ENCODE measurements around the gene PIP5K1C.

The PIP5K1C gene

DNA sequence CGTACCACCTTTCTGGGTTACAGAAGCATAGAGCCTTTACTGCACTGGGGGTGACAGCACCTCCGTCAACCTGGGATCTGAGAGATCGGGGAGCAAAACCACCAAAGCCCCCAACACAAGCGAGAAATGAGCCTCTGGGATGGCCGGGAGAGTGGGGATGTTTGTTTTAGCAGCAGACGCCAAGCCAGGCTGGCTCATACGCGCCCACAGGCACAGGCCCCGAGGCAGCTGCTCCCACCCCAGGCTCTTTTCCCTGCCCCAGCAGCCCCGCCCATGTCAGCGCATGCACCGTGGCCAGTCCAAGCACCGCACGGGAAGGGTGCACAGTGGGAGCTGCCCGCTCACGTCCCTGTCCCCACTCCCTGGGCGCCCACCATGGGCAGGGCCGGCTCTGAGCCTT lies 8.5 kb downstream of the PIP5K1C start:
- no peak overlapping the region for H3K4me3 Mint-ChIP-seq
- H3K27me3 Mint-ChIP-seq, result no peaks in the 10 kb centered on the region
- no peak for ATAC-seq
- H3K27ac Mint-ChIP-seq, result no peak overlapping the region
- H3K9me3 Mint-ChIP-seq, result no peaks in the 10 kb centered on the region
- peaks cover 32% of the 10 kb centered on the region for H3K36me3 Mint-ChIP-seq
- peaks cover 42% of the 10 kb centered on the region for H3K4me1 Mint-ChIP-seq

DNA sequence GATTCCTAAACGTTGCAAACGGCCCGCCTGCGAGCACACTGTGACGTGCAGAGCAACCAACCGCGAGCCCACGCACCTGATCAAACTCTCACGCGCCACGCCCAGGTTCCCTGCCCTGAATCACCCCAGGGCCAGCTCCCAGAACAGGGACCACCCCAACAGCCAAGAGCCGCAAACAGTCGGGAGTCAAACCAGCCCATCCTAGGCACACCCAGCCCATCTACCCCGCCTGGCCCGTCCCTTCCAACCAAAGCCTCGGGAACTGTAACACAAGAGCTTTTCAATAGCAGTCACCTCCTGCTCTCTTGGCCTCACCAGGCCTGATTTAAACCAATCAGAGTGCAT lies 8.9 kb downstream of the PIP5K1C start:
- Mint-ChIP-seq H3K4me1 (peaks cover 38% of the 10 kb centered on the region), H3K27ac (no peak overlapping the region), H3K36me3 (peaks cover 32% of the 10 kb centered on the region), H3K4me3 (no peak overlapping the region), H3K27me3 (no peaks in the 10 kb centered on the region), H3K9me3 (no peaks in the 10 kb centered on the region)
- ATAC-seq, result no peak

DNA sequence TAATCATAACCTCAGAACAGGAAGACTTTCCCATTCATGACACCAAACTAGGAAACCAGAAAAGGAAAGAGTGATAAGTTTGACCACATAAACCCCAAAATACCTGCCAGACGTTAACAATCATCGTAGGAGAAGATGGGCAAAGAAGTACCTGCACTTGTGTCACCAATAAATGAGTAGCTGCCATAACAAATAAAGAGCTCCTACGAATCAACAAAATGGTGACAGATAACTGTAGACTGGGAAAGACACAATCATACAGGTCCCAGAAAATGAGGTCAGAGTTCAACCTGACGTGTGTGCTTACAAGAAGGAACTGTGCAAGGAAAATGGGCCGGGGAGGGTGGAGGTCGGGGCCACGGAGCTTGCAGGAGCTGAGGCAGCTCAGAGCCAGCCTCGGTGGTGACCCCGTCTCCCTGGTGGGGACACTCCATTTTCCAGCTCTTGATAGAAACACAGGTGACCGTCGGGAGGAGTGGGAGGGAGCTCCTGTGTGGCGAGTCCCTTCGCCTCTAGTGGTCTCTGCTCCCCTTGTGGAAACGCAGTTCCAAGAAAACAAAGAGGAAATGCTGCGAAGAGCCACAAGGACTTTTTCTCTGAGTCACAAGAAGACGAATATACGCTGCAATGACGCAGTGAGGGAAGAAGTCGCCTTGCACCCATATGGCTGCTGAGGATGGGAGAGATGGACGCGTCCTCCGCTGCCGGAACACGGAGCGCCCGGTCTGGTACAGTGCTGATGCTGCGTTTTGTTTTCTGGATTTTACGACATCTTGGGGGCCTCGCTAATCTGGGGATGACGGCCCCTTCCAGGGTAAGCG lies 9.5 kb downstream of the PIP5K1C start:
- Mint-ChIP-seq H3K36me3 (peaks cover 26% of the 10 kb centered on the region), H3K27me3 (no peaks in the 10 kb centered on the region), H3K4me1 (peaks cover 32% of the 10 kb centered on the region), H3K9me3 (no peaks in the 10 kb centered on the region), H3K27ac (no peak overlapping the region), H3K4me3 (no peak overlapping the region)
- no peak for ATAC-seq

DNA sequence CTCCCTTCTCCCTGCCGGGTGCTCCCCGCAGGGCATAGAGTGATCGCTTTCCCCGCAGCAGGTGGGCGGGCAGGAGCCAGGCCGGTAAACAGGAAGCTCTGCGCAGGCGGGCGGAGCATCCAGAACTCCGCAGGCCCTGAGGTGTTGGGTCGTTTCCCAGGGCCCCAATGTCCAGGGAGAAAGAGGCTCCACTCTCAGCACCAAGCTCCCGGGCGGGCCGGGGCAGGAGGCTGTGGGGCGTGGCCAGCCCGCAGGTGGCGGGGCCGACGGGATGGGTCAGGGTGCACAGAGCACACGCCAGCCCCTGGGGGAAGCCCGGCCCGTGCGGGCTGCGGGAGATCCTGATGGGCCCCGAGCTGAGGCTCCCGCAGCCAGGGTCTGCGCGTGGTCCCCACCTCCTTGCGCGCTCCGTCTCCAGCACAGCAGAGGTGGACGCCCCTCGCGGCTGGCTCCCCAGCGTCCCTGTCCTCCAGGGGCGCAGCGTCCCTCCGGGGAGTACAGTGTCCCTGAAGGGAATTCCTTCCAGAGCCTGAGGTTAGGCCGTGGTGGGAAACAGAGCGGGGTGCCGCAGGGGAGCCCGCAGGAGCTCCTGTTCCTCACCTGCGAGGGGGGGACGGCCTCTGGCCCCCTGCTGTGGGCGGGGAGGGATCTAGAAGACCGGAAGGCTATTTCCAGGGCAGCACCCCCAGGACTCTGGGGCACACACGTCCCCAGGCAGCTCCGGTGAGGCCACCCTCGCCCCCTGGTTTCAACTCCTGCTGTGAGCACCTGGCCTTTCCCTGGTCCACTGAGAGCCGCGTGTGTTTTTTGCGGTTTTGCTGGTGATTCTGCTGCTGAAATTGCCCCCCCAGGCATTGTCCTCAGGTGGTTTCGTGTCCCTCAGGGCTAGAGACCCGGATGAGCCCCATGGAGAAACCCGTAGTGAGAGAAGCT lies 12.2 kb downstream of the PIP5K1C start:
- H3K36me3 Mint-ChIP-seq, result peaks cover 26% of the 10 kb centered on the region
- peaks cover 45% of the 10 kb centered on the region for H3K4me1 Mint-ChIP-seq
- no peaks in the 10 kb centered on the region for H3K27me3 Mint-ChIP-seq
- no peaks in the 10 kb centered on the region for H3K9me3 Mint-ChIP-seq
- peak overlapping the region; percentile 69 for H3K27ac Mint-ChIP-seq
- peak overlapping the region; percentile 65 for H3K4me3 Mint-ChIP-seq
- ATAC-seq, result peak; percentile 68

DNA sequence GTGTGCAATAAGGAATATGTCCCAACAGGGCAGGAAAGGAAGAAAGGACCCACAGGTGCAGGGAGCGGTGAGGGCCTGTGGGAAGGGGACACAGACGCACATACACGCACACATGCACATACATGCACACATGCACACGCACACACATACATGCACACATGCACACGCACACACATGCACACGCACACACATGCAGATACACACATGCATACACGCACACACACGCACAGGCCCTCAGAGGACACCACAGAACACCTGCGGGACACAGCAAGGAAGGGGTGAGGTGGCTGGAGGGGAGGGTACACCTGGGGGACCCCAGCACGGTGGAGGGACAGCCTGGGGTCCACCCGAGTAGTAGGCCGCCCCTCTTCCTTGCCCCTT lies 12.9 kb downstream of the PIP5K1C start:
- no peaks in the 10 kb centered on the region for H3K9me3 Mint-ChIP-seq
- H3K27ac Mint-ChIP-seq, result peak overlapping the region; percentile 69
- no peak for ATAC-seq
- no peaks in the 10 kb centered on the region for H3K27me3 Mint-ChIP-seq
- H3K4me1 Mint-ChIP-seq, result peaks cover 42% of the 10 kb centered on the region
- peak overlapping the region; percentile 65 for H3K4me3 Mint-ChIP-seq
- H3K36me3 Mint-ChIP-seq, result peaks cover 21% of the 10 kb centered on the region

DNA sequence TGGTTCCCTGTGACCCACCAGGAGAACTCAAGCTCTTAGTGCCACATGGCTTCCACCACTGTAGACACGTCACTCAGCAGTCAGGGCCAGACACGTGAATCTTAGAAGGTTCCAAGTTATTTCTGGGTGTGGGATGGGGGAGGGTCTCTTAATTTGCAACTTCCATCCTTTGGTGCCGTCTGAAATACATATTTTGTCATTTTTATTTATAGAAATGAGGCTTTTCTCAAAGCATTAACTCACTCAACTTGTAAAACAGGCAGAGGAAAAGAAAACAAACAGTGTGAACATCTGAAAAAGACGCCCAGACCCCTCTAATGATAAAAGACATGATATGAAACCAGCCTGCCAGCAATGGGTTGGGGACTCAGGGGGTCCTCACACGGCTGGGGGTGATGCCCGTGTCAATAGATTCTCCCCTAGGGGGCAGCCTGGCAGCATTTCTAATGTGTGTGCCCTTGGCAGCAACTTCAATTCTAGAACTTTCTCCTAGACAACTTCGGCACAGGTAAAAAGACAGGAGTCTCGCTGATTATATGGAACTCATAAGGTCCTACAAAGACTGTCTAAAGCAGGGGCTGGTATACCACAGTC lies 15.4 kb downstream of the PIP5K1C start:
- ATAC-seq, result no peak
- Mint-ChIP-seq H3K27me3 (no peaks in the 10 kb centered on the region), H3K27ac (no peak overlapping the region), H3K36me3 (peaks cover 13% of the 10 kb centered on the region), H3K9me3 (no peaks in the 10 kb centered on the region), H3K4me1 (peaks cover 41% of the 10 kb centered on the region), H3K4me3 (no peak overlapping the region)

DNA sequence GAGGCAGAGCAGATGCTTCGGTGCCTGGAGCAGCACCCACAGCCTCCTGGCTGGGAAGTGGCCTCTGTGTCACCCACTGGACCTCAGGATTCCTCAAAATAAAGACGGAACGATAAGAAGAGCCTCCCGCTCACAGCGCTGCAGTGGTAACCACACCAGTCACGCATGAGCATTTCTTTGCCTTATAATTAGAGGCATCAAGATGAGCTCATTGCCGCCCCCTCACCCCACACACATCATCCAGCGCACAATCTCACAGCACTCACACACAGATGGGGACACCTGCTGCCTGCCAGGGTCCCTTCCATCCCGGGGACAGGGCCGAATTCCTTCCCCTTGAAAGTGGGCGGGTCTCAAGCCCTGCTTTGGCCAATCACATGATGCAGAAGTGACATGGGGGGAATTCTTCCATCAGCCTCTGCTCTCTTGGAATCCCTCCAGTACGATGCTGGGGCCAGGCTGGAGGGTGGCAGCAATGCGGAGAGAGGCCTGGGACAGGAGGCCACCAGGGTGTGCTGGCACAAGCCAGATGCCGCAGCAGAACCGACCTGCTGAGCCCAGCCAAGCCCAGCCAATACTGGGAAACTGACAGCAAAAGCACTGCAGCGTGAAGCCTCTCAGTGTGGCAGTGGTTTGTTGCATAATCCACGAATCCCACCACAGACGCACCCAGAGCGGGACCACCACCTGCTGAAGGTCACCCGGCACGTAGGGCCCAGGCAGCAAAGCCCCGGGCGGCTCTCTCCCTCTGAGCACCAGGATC lies 16.0 kb downstream of the PIP5K1C start:
- H3K27ac Mint-ChIP-seq, result peak overlapping the region; percentile 30
- H3K4me3 Mint-ChIP-seq, result peak overlapping the region; percentile 68
- H3K9me3 Mint-ChIP-seq, result no peaks in the 10 kb centered on the region
- ATAC-seq, result peak; percentile 75
- peaks cover 35% of the 10 kb centered on the region for H3K4me1 Mint-ChIP-seq
- H3K27me3 Mint-ChIP-seq, result no peaks in the 10 kb centered on the region
- peaks cover 20% of the 10 kb centered on the region for H3K36me3 Mint-ChIP-seq

DNA sequence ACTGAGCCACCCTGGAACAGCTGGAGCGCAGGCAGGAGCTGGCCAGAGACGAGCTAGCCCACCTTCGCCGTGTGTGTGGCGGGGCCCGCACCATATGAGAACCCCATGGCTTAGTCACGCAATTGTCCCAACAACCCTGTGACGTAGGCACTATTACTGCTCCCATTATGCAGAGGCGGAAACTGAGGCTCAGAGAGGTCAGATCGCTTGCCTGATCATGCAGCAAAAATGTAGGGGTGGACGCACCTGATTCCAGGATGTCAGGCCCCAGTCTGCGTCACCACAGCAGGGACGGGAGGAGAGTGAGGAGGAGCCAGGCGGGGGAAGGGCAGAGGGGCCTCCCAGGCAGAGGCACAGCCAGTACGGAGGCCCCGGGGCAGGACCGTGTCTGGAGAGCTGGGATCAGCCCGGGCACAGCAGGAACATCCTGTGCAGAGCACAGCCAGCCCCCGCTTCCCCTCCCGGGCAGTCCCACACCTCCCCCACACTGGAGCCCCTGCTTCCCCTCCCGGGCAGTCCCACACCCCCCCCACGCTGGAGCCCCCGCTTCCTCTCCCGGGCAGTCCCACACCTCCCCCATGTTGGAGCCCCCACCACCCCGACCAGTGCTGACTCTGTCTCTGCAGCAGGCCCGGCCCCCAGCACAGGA lies 16.7 kb downstream of the PIP5K1C start:
- H3K4me3 Mint-ChIP-seq, result peak overlapping the region; percentile 68

DNA sequence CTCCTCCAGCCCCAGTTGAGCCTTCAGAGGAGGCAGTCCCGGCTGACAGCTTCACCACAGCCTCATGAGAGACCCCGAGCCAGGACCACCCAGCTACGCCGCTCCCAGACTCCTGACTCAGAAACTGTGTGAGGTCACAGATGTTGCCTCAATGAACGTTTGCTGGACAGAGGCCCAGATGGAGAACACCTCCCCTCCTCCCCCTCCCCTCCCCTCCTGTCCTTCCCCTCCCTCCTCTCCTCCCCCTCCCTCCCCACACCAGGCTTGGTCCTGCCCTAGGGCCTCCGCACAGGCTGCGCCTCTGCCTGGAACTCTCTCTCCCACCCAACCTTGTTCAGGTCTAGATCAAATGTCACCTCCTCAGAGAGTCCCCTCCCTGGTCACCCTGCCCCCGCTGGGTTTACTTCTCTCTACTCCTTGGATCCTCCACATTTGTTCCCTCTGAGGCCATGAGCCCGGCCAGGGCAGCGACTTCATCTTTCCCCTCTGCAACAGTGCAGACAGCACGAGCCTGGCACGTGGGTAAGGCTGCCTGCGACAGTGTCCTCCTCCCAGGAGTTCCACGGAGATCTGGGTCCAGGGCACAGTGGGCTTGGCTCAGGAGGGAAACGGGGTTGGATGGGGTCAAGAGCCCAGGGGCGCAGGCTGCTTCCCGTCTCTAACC lies 17.4 kb downstream of the PIP5K1C start:
- H3K4me3 Mint-ChIP-seq, result no peak overlapping the region
- no peak overlapping the region for H3K27ac Mint-ChIP-seq
- peaks cover 24% of the 10 kb centered on the region for H3K4me1 Mint-ChIP-seq
- no peak for ATAC-seq
- no peaks in the 10 kb centered on the region for H3K9me3 Mint-ChIP-seq
- H3K27me3 Mint-ChIP-seq, result no peaks in the 10 kb centered on the region
- peaks cover 20% of the 10 kb centered on the region for H3K36me3 Mint-ChIP-seq

More for the DNA sequence above, 16.7 kb downstream of the PIP5K1C start:
- peaks cover 20% of the 10 kb centered on the region for H3K36me3 Mint-ChIP-seq
- ATAC-seq, result peak; percentile 50
- H3K9me3 Mint-ChIP-seq, result no peaks in the 10 kb centered on the region
- no peaks in the 10 kb centered on the region for H3K27me3 Mint-ChIP-seq
- peaks cover 29% of the 10 kb centered on the region for H3K4me1 Mint-ChIP-seq
- H3K27ac Mint-ChIP-seq, result peak overlapping the region; percentile 30

DNA sequence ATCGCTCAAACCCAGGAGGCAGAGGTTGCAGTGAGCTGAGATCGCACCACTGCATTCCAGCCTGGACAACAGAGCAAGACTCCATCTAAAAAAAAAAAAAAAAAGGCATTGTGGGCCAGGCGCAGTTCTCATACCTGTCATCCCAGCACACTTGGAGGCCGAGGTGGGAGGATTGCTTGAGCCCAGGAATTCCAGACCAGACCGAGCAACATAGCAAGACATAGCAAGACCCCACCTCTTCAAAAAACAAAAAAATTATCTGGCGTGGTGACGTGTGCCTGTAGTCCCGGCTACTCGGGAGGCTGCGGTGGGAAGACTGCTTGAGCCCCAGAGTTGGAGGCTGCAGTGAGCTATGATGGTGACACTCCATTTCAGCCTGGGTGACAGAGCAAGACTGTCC lies 18.0 kb downstream of the PIP5K1C start:
- Mint-ChIP-seq H3K27me3 (no peaks in the 10 kb centered on the region), H3K27ac (no peak overlapping the region), H3K9me3 (no peaks in the 10 kb centered on the region), H3K4me3 (no peak overlapping the region), H3K36me3 (peaks cover 20% of the 10 kb centered on the region), H3K4me1 (peaks cover 21% of the 10 kb centered on the region)
- no peak for ATAC-seq

DNA sequence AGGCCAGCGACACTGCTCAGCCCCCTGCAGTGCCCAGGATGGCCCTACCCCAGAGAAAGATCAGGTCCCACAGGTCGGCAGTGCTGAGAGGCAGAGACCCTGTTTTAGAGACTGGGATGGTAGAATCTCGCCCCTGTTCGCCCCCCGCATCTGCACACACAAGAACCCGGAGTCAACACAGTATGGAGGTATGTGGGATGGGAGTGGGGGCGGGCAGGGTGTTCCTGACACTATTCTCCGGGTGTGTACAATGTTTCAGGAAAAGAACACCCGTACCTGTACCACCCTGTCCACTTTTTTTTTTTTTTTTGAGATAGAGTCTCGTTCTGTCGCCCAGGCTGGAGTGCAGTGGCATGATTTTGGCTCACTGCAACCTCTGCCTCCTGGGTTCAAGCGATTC lies 19.3 kb downstream of the PIP5K1C start:
- no peaks in the 10 kb centered on the region for H3K27me3 Mint-ChIP-seq

DNA sequence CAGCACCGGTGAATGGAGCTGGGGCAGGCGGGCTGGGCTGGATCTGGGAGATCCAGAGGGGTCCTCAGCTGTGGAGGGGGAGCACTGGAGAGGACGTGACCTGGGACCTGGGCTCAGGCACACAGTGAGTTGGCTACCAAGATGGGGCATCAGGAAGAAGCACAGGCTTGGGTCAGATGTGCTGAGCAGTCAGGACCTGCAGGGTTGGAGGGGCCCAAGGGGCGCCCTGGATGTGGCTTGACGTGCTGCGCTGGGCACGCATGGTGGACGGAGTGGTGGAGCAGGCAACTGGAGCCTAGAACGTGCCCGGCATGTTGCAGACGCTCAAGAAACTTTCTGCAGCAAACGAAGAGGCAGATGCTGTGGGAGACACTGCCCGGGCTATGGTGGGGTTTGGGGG lies 20.7 kb downstream of the PIP5K1C start:
- no peak overlapping the region for H3K27ac Mint-ChIP-seq

More for the DNA sequence above, 19.3 kb downstream of the PIP5K1C start:
- no peak for ATAC-seq
- Mint-ChIP-seq H3K27ac (no peak overlapping the region), H3K4me1 (peaks cover 17% of the 10 kb centered on the region), H3K36me3 (peaks cover 20% of the 10 kb centered on the region), H3K9me3 (no peaks in the 10 kb centered on the region), H3K4me3 (no peak overlapping the region)

DNA sequence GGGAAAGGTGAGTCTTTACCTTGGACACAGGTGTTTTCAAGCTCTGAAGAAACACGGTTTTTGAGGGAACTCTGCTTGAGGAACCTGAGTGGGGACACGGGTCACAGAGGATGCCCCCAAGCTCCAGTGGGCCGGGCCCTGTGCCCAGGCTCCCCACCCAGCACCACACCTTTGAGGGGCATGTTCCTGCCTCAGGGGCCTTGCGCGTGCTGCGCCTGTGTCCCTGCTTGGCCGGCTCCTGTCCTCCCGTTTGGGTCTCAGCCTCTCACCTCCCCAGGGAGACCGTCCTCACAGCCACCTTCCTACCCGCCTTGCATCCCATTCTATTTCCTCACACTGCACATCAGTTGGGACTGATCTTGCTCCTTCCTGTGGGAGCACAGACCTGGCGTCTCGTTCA lies 21.1 kb downstream of the PIP5K1C start:
- no peak for ATAC-seq
- Mint-ChIP-seq H3K27me3 (no peaks in the 10 kb centered on the region), H3K4me1 (peaks cover 13% of the 10 kb centered on the region), H3K4me3 (no peak overlapping the region), H3K27ac (no peak overlapping the region), H3K9me3 (no peaks in the 10 kb centered on the region), H3K36me3 (peaks cover 22% of the 10 kb centered on the region)

More for the DNA sequence above, 20.7 kb downstream of the PIP5K1C start:
- H3K27me3 Mint-ChIP-seq, result no peaks in the 10 kb centered on the region
- peaks cover 17% of the 10 kb centered on the region for H3K4me1 Mint-ChIP-seq
- no peak for ATAC-seq
- H3K36me3 Mint-ChIP-seq, result peaks cover 23% of the 10 kb centered on the region
- H3K9me3 Mint-ChIP-seq, result no peaks in the 10 kb centered on the region
- H3K4me3 Mint-ChIP-seq, result no peak overlapping the region

DNA sequence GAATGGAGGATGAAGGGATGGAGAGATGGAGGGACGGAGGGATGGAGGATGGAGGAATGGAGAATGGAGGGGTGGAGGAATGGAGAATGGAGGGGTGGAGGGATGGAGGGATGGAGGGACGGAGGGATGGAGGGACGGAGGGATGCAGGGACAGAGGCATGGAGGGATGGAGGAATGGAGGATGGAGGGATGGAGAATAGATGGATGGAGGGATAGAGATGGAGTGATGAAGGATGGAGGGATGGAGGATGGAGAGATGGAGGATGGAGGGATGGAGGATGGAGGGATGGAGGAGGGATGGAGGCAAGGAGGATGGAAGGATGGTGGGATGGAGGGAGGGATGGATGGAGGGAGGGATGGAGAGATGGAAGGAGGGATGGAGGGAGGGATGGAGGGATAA lies 22.1 kb downstream of the PIP5K1C start:
- Mint-ChIP-seq H3K4me3 (no peak overlapping the region), H3K4me1 (peaks cover 6% of the 10 kb centered on the region), H3K27me3 (no peaks in the 10 kb centered on the region), H3K9me3 (no peaks in the 10 kb centered on the region), H3K36me3 (peaks cover 21% of the 10 kb centered on the region), H3K27ac (no peak overlapping the region)
- no peak for ATAC-seq
